Right hindlimb (tissue), 1 donor: ENCODE results near the gene MYORG.

ENCODE experiments used
- DNase-seq: peaks from one replicate; pipeline ENCODE4 v3.0.0-alpha.2; 2018

MYORG gene

GRCh38 chr9:34331196-34331595 is 45.5 kb downstream of the MYORG start:
- no peak for DNase-seq

DNA sequence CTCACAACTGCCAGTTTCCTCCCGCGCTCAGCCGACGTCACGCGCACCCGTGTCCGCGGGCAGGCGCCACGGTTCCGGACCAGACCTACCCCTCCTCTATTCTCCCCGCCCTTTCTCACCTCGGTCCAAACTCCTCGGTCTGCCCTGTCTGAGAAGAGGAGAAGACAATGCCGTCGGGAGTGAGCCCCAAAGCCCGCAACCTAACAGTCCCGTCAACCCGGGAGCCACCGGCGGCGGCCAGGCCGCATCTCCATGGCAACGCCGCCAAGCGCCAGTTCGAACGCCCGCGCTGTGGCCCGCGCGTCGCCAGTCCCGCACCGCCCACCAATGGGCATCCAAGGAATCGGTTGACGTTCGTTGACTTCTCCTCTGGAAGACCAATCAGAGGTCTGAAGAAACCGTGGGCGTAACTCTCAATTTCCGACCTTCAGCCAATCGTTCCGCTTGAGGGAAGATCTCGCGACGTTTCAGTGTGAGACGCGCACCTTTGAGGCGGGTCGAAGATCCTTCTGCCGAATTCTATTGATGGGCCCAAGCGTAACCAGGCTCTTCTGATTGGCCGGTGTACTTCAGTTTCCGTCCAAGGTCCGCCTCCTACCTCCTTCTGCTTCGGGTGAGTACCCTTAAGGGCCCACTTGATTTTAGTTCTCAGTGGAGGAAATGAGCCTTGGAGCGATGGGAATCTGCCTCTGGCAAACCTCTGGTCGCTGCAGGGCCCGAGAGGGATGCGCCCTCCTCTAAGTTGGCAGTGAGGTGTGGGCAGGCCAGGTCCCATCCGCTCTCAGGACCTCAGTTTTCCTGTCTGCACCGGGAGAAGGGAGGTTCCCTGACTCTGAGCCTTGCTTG is 47.5 kb downstream of the MYORG start, which contains the start of the genes KIF24 and NUDT2:
KIF24 (minus strand) TSS at position 282 of the 846 bp plus-strand sequence. CDS start 17,922 bp downstream, outside the sequence.
NUDT2 (plus strand) TSS at position 583 of the 846 bp plus-strand sequence. CDS start 9,471 bp downstream, outside the sequence.
- peak; percentile 99 for DNase-seq

DNA sequence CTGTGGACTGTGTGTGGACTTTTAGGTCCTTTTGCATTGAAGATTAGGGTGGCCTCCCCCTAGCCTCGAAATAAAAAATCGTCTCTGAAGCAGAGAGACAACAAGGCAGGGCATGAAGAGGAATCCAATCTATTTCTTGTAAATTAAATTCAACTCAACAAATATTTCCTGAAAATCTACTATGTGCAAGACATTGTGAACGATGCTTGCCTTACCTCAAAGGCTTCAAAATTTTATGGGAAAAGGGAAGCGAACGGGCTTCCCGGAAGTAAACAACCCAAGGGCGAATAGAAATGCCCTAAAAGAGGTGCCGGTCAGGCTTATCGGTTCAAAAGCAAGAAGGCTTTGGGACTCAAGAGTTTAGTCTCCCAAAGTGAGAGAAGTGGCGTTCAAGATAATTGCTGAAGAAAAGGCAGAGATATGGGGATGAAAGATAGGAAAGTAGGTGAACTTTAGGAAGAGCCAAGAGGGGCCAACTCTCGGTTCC is 48.2 kb downstream of the MYORG start:
- no peak for DNase-seq

DNA sequence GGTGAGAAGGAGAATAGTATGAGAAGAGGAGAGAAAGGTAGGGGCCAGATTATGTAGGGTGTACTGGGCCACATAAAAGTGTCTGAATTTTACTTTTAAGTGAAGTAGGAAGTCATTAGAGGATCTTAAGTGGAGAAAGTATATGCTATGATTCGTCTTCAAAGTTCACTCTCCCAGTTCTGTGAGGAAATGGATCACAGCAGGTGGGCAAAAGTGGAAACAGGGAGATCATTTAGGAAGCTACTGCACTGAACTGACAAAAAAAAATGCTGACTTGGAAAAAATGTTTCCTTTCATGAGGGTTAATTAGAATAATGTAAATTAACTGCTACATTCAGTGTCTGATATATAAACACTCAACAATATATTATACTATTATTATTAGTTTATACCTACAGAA is 50.0 kb downstream of the MYORG start:
- DNase-seq = no peak

- DNase-seq = no peak
Observed at GRCh38 chr9:34322899-34323591, 53.7 kb downstream of the MYORG start.

- no peak for DNase-seq
Observed at GRCh38 chr9:34321451-34321850, 55.2 kb downstream of the MYORG start.

- no peak for DNase-seq
Observed at GRCh38 chr9:34318163-34318790, 58.4 kb downstream of the MYORG start.

GRCh38 chr9:34317436-34317835 is 59.3 kb downstream of the MYORG start:
- DNase-seq = no peak
